Endothelial cell of umbilical vein (primary cell): ENCODE measurements around the gene NEDD4L. TPM values are rescaled to one million over a fixed set of nuclear protein-coding genes. Genes with fewer than 3 reads are reported as not detected.

Experiments
- BruUV-seq: library from RNA; stranded (reverse); fragments of 400-500 nt; replicated peaks from 2 replicates; lab custom pipeline; 2021; lab: Mats Ljungman, UMichigan
- CTCF ChIA-PET: fragments of 300-600, 350-600 bp; sonication (Branson Sonifier 250); formaldehyde crosslinking; loops from one replicate; lab custom pipeline; 2021; ENCODE audit warnings: antibody characterized with exemption, inconsistent platforms; lab: Charles Lee
- POLR2A ChIA-PET: fragments of 300-600, 350-600 bp; sonication (Branson Sonifier 250); formaldehyde crosslinking; loops from one replicate; lab custom pipeline; 2021; ENCODE audit warnings: antibody characterized with exemption, inconsistent platforms; lab: Charles Lee
- DNase-seq: peaks from one replicate; pipeline ENCODE4 v3.0.0-alpha.2; 2011; ENCODE audit warnings: low read depth, low spot score
- FAIRE-seq: peaks from 2 replicates; lab custom pipeline; 2011; peaks lifted over from hg19 to GRCh38; lab: Jason Lieb, UNC
- H2AFZ ChIP-seq: 2 replicates; pipeline ENCODE4 v1.6.0; 2012; ENCODE audit warnings: low read depth, low read length, control low read depth, inconsistent platforms
- H3K27ac ChIP-seq: 2 replicates; pipeline ENCODE4 v1.5.1; 2011; ENCODE audit warnings: low read depth, mild to moderate bottlenecking, control low read depth, low read length, moderate library complexity; ENCODE audit not compliant: insufficient read depth
- H3K27me3 ChIP-seq, 2 experiments: 2 replicates each; pipeline versions ENCODE4 v1.6.0 to v1.6.1; 2011; ENCODE audit warnings: low read length in 2 of 2, mixed read lengths in 1 of 2; ENCODE audit not compliant: control insufficient read depth in 2 of 2, insufficient read depth in 2 of 2
- H3K36me3 ChIP-seq, 2 experiments: 2 replicates in 1 of 2; 3 replicates in 1 of 2; pipeline ENCODE4 v1.5.1; 2011; ENCODE audit warnings: low read length in 2 of 2, mild to moderate bottlenecking in 1 of 2, moderate library complexity in 1 of 2; ENCODE audit not compliant: control insufficient read depth in 2 of 2, insufficient read depth in 2 of 2; ENCODE audit errors: extremely low read depth in 1 of 2
- H3K4me1 ChIP-seq: 3 replicates; pipeline ENCODE4 v1.5.1; 2011; ENCODE audit warnings: mild to moderate bottlenecking, low read length; ENCODE audit not compliant: control insufficient read depth, insufficient read depth; ENCODE audit errors: extremely low read depth
- H3K4me2 ChIP-seq: 2 replicates; pipeline ENCODE4 v1.6.1; 2011; ENCODE audit warnings: low read length, control low read depth, mixed read lengths; ENCODE audit not compliant: insufficient read depth
- H3K4me3 ChIP-seq, 3 experiments: fragments of 200-600 bp in 1 of 3; sonication (generic), shearing (Covaris generic) in 1 of 3; replicated peaks in 1 of 3; 2 replicates each; pipeline ENCODE4 v1.5.1; 2011 to 2016; ENCODE audit warnings: control low read depth in 3 of 3, low read length in 3 of 3, mild to moderate bottlenecking in 2 of 3, inconsistent platforms in 1 of 3, low read depth in 1 of 3, moderate library complexity in 1 of 3; ENCODE audit not compliant: insufficient read depth in 1 of 3
- H3K79me2 ChIP-seq: 2 replicates; pipeline ENCODE4 v1.6.0; 2012; ENCODE audit warnings: low read length, inconsistent platforms; ENCODE audit not compliant: control insufficient read depth, insufficient read depth
- H3K9ac ChIP-seq: replicated peaks from 2 replicates; pipeline ENCODE3; 2011; ENCODE audit warnings: low read length, control low read depth; ENCODE audit not compliant: insufficient read depth; ENCODE audit errors: extremely low read depth
- H3K9me1 ChIP-seq: replicated peaks from 3 replicates; pipeline ENCODE4 v1.6.0; 2011; ENCODE audit warnings: mild to moderate bottlenecking, low read length; ENCODE audit not compliant: control insufficient read depth, insufficient read depth; ENCODE audit errors: extremely low read depth
- H3K9me3 ChIP-seq: replicated peaks from 2 replicates; pipeline ENCODE4 v1.5.1; 2012; ENCODE audit warnings: low read length, inconsistent platforms; ENCODE audit not compliant: control insufficient read depth, insufficient read depth
- H4K20me1 ChIP-seq: replicated peaks from 2 replicates; pipeline ENCODE3; 2011; ENCODE audit warnings: mild to moderate bottlenecking, low read length; ENCODE audit not compliant: control insufficient read depth, insufficient read depth; ENCODE audit errors: extremely low read depth
- EZH2 ChIP-seq: IDR thresholded peaks from 2 replicates; pipeline ENCODE4 v1.6.1; 2012; ENCODE audit warnings: borderline replicate concordance, low read depth, mild to moderate bottlenecking, moderate library complexity, low read length, inconsistent platforms; ENCODE audit not compliant: severe bottlenecking
- FOS ChIP-seq: IDR thresholded peaks from 2 replicates; pipeline ENCODE4 v1.6.1; 2011; ENCODE audit warnings: mild to moderate bottlenecking, low read length, moderate library complexity, borderline replicate concordance; ENCODE audit not compliant: insufficient read depth
- GATA2 ChIP-seq: IDR thresholded peaks from 2 replicates; pipeline ENCODE4 v1.7.0; 2011; ENCODE audit warnings: low read depth, mild to moderate bottlenecking, moderate library complexity, mixed read lengths, low read length; ENCODE audit not compliant: insufficient read length, insufficient read depth
- JUN ChIP-seq: IDR thresholded peaks from 2 replicates; pipeline ENCODE4 v1.6.1; 2011; ENCODE audit warnings: borderline replicate concordance, low read depth; ENCODE audit not compliant: insufficient read length, insufficient read depth
- MYC ChIP-seq: IDR thresholded peaks from one replicate; pipeline ENCODE4 v1.6.1; 2011; ENCODE audit warnings: mild to moderate bottlenecking, low read depth, low read length
- POLR2A ChIP-seq: IDR thresholded peaks from 2 replicates; pipeline ENCODE4 v1.6.1; 2012; ENCODE audit warnings: low read depth, mild to moderate bottlenecking, control low read depth, low read length
- POLR2AphosphoS5 ChIP-seq: IDR thresholded peaks from 2 replicates; pipeline ENCODE4 v1.6.1; 2012; ENCODE audit warnings: low read depth, mild to moderate bottlenecking, control low read depth, low read length, moderate library complexity; ENCODE audit not compliant: insufficient read depth
- dilution Hi-C: fragments of 300-500 bp; cut with MboI; formaldehyde crosslinking; loops from one replicate; pipeline ENCODE4 v1.15.0; 2019; ENCODE audit warnings: low sequenced_read_pairs; ENCODE audit not compliant: extremely low pct_ligation_motif_present
- intact Hi-C: fragments of 100-400 bp; cut with micrococcal nuclease; formaldehyde crosslinking; loops from one replicate; pipeline ENCODE4 v1.10.0; 2022
- polyA plus RNA-seq, 4 experiments: library from polyadenylated mRNA; depleted of rRNA in 3 of 4; stranded (reverse) in 3 of 4; unstranded in 1 of 4; fragments of >200 nt; gene quantifications; 2 replicates each; pipeline versions ENCODE4 v1.2.1 to v1.2.3, GENCODE V29; 2011 to 2012; ENCODE audit warnings: missing spikeins in 1 of 4
- total RNA-seq: library from RNA; stranded (reverse); gene quantifications from 2 replicates; pipeline ENCODE4 v1.2.3, GENCODE V29; 2021
- TF ChIP-seq, protein P1 (sequence below): IDR thresholded peaks from 2 replicates; pipeline ENCODE4 v1.6.1; 2011; ENCODE audit not compliant: insufficient read depth, insufficient read length
- TF ChIP-seq, protein P2 (sequence below), 2 donors: IDR thresholded peaks; 1 replicate in 1 of 2; 2 replicates in 1 of 2; pipeline ENCODE4 v1.5.1; 2011; ENCODE audit warnings: low read length in 2 of 2, mild to moderate bottlenecking in 2 of 2, moderate library complexity in 2 of 2, control low read depth in 1 of 2, inconsistent platforms in 1 of 2, low read depth in 1 of 2; ENCODE audit not compliant: insufficient read depth in 1 of 2; ENCODE audit errors: extremely low read depth in 1 of 2

The NEDD4L gene
- total and polyA plus RNA-seq, 2 donors (not counting 3 experiments of a cell fraction or from before 2014, with no cell fraction given): 20.5 to 78.9 TPM

DNA sequence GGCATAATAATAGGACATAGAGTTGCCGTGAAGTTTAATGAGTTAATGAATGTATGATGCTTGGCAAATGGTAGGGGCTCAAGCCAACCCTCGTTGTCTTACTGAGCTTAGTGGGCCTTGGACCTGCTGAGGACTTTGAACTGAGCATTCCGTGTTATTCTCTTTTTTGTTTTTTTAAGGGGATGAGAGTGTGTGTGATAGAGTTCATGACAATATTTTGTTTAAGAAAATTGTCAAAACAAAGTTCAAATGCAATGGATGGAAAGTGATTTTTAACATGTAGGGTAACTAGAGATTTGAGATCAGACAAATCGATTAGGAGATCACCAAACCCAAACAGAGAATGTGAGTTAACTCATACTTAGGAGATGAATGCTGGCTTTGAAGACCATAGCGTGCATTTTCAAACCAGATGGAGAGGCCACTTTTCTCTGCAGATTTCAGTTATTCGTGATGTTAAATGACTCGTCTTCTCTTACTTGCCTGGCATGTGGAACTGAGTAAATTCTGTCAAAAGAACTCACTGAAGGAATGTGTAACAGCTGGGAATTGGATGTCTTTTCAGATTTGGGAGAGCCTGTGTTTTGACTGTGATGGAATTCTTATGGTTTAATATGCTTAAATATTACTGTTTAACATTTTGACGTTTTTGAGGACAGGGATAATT lies 88.7 kb downstream of the NEDD4L start:
- CTCF ChIA-PET: interaction anchor here (1.1 to 3.8 kb wide), 4 partner anchors 11 to 189 kb away, joined by 3 to 27 read pairs (median 5); no protein-coding TSS in a partner anchor
- DNase-seq (no peak), FAIRE-seq (no peak)
- TF ChIP-seq JUN: no peak
- no peak for TF ChIP-seq POLR2A
- TF ChIP-seq MYC: no peak
- no peak for TF ChIP-seq FOS
- TF ChIP-seq POLR2AphosphoS5: no peak
- TF ChIP-seq, protein P1, sequence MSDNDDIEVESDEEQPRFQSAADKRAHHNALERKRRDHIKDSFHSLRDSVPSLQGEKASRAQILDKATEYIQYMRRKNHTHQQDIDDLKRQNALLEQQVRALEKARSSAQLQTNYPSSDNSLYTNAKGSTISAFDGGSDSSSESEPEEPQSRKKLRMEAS: no peak
- no peak for TF ChIP-seq EZH2
- no peak for TF ChIP-seq GATA2
- TF ChIP-seq, protein P2, sequence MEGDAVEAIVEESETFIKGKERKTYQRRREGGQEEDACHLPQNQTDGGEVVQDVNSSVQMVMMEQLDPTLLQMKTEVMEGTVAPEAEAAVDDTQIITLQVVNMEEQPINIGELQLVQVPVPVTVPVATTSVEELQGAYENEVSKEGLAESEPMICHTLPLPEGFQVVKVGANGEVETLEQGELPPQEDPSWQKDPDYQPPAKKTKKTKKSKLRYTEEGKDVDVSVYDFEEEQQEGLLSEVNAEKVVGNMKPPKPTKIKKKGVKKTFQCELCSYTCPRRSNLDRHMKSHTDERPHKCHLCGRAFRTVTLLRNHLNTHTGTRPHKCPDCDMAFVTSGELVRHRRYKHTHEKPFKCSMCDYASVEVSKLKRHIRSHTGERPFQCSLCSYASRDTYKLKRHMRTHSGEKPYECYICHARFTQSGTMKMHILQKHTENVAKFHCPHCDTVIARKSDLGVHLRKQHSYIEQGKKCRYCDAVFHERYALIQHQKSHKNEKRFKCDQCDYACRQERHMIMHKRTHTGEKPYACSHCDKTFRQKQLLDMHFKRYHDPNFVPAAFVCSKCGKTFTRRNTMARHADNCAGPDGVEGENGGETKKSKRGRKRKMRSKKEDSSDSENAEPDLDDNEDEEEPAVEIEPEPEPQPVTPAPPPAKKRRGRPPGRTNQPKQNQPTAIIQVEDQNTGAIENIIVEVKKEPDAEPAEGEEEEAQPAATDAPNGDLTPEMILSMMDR (IDR thresholded peaks at IDR 0.05; ENCODE audit: extremely low read depth in 1 of 2, insufficient read depth in 1 of 2, low read depth in 1 of 2, low read length in 2 of 2): no peak
- BruUV-seq: no TSS peak
- dilution Hi-C loops: no loop called here
- POLR2A ChIA-PET: no interaction called here
- H3K27me3 ChIP-seq: no peaks in the 10 kb centered on the region
- no peak overlapping the region for H3K27ac ChIP-seq
- no peak overlapping the region for H3K4me3 ChIP-seq
- intact Hi-C loops: loop anchor here (10.0 kb wide), 1 partner anchor 632 kb away; no protein-coding TSS in a partner anchor
- no peaks in the 10 kb centered on the region for H4K20me1 ChIP-seq
- no peak overlapping the region for H2AFZ ChIP-seq
- no peak overlapping the region for H3K4me2 ChIP-seq
- no peaks in the 10 kb centered on the region for H3K79me2 ChIP-seq
- H3K9me1 ChIP-seq: no peaks in the 10 kb centered on the region
- peaks cover 2% of the 10 kb centered on the region for H3K4me1 ChIP-seq
- no peaks in the 10 kb centered on the region for H3K36me3 ChIP-seq
- H3K9me3 ChIP-seq: no peaks in the 10 kb centered on the region
- H3K9ac ChIP-seq: no peak overlapping the region
